Activated CD4-positive, alpha-beta T cell treated with anti-CD3 and anti-CD28 coated beads, Interleukin-2, amount 10 ng/mL, durations not matched to agents 7 days and 5 days (primary cell): ENCODE data around the gene MCTP2. TPM values are rescaled to one million over a fixed set of nuclear protein-coding genes. Genes with fewer than 3 reads are reported as not detected.

Experiments used
- CTCF ChIA-PET: fragments of 350-600 bp; sonication (Branson Sonifier 250); formaldehyde crosslinking; loops from one replicate; lab custom pipeline; 2021; ENCODE audit warnings: antibody characterized with exemption; lab: Charles Lee
- POLR2A ChIA-PET: fragments of 350-600 bp; sonication (Branson Sonifier 250); formaldehyde crosslinking; loops from one replicate; lab custom pipeline; 2021; ENCODE audit warnings: antibody characterized with exemption; lab: Charles Lee
- DNase-seq: peaks from one replicate; pipeline ENCODE4 v3.0.0-alpha.2; 2020
- H3K27ac Mint-ChIP-seq: one replicate; pipeline ENCODE4 v1.8.0; 2021; ENCODE audit warnings: mild to moderate bottlenecking, moderate library complexity, mixed read lengths
- H3K27me3 Mint-ChIP-seq: one replicate; pipeline ENCODE4 v1.8.0; 2021; ENCODE audit warnings: mixed read lengths
- H3K36me3 Mint-ChIP-seq: one replicate; pipeline ENCODE4 v1.8.0; 2021; ENCODE audit warnings: low read depth, mixed read lengths
- H3K4me1 Mint-ChIP-seq: one replicate; pipeline ENCODE4 v1.8.0; 2021; ENCODE audit warnings: mixed read lengths
- H3K4me3 Mint-ChIP-seq: one replicate; pipeline ENCODE4 v1.8.0; 2021; ENCODE audit warnings: mild to moderate bottlenecking, moderate library complexity, mixed read lengths
- H3K9me3 Mint-ChIP-seq: one replicate; pipeline ENCODE4 v1.8.0; 2021; ENCODE audit warnings: mixed read lengths
- total RNA-seq, 2 experiments: library from RNA; stranded (reverse); gene quantifications; one replicate each; pipeline ENCODE4 v1.2.3, GENCODE V29; 2021

MCTP2 gene
- total RNA-seq, 2 experiments from 2014 or later: 17.0 to 17.2 TPM

- POLR2A ChIA-PET: no interaction called here
- H3K27ac Mint-ChIP-seq: no peak overlapping the region
- CTCF ChIA-PET: no interaction called here
These were observed 63.2 kb downstream of the MCTP2 start for GRCh38 chr15:94294556-94294955.

GRCh38 chr15:94295275-94295674, 63.9 kb downstream of the MCTP2 start:
- no peak overlapping the region for H3K27ac Mint-ChIP-seq
- DNase-seq: no peak
- no peak overlapping the region for H3K4me3 Mint-ChIP-seq
- H3K36me3 Mint-ChIP-seq: peaks cover 27% of the 10 kb centered on the region
- CTCF ChIA-PET: interaction anchor here (3.7 kb wide), 1 partner anchor 8 kb away, joined by 17 read pairs; no protein-coding TSS in a partner anchor
- POLR2A ChIA-PET: no interaction called here
- H3K9me3 Mint-ChIP-seq: peaks cover 13% of the 10 kb centered on the region
- no peaks in the 10 kb centered on the region for H3K27me3 Mint-ChIP-seq
- peaks cover 59% of the 10 kb centered on the region for H3K4me1 Mint-ChIP-seq

More at GRCh38 chr15:94294556-94294955, 63.2 kb downstream of the MCTP2 start:
- peaks cover 27% of the 10 kb centered on the region for H3K36me3 Mint-ChIP-seq
- no peak overlapping the region for H3K4me3 Mint-ChIP-seq
- H3K4me1 Mint-ChIP-seq: peaks cover 57% of the 10 kb centered on the region
- no peak for DNase-seq
- H3K27me3 Mint-ChIP-seq: no peaks in the 10 kb centered on the region
- peaks cover 17% of the 10 kb centered on the region for H3K9me3 Mint-ChIP-seq

GRCh38 chr15:94296717-94297116, 65.4 kb downstream of the MCTP2 start:
- POLR2A ChIA-PET: no interaction called here
- DNase-seq: no peak
- H3K36me3 Mint-ChIP-seq: peaks cover 25% of the 10 kb centered on the region
- peaks cover 63% of the 10 kb centered on the region for H3K4me1 Mint-ChIP-seq
- no peak overlapping the region for H3K27ac Mint-ChIP-seq
- CTCF ChIA-PET: interaction anchor here (0.6 to 3.7 kb wide), 4 partner anchors 9 to 1468 kb away, joined by 3 to 17 read pairs (median 4); no protein-coding TSS in a partner anchor
- no peak overlapping the region for H3K4me3 Mint-ChIP-seq
- H3K27me3 Mint-ChIP-seq: no peaks in the 10 kb centered on the region
- H3K9me3 Mint-ChIP-seq: peaks cover 4% of the 10 kb centered on the region

- H3K4me1 Mint-ChIP-seq: peaks cover 60% of the 10 kb centered on the region
- POLR2A ChIA-PET: interaction anchor here (0.6 to 0.7 kb wide), 2 partner anchors 49 to 124 kb away, joined by 4 to 9 read pairs; no protein-coding TSS in a partner anchor
These were observed 66.2 kb downstream of the MCTP2 start for GRCh38 chr15:94297558-94297957.

GRCh38 chr15:94298364-94298763, 67.0 kb downstream of the MCTP2 start:
- no peak for DNase-seq
- Mint-ChIP-seq H3K4me3 (no peak overlapping the region), H3K27me3 (no peaks in the 10 kb centered on the region), H3K27ac (peak overlapping the region; percentile 44), H3K9me3 (peaks cover 7% of the 10 kb centered on the region), H3K36me3 (peaks cover 40% of the 10 kb centered on the region), H3K4me1 (peaks cover 59% of the 10 kb centered on the region)
- POLR2A ChIA-PET: no interaction called here
- CTCF ChIA-PET: interaction anchor here (1.6 to 3.7 kb wide), 2 partner anchors 11 to 14 kb away, joined by 4 to 17 read pairs; no protein-coding TSS in a partner anchor

More at GRCh38 chr15:94297558-94297957, 66.2 kb downstream of the MCTP2 start:
- no peaks in the 10 kb centered on the region for H3K27me3 Mint-ChIP-seq
- H3K36me3 Mint-ChIP-seq: peaks cover 33% of the 10 kb centered on the region
- H3K27ac Mint-ChIP-seq: peak overlapping the region; percentile 44
- CTCF ChIA-PET: interaction anchor here (0.7 to 3.7 kb wide), 3 partner anchors 10 to 13 kb away, joined by 4 to 17 read pairs (median 4); no protein-coding TSS in a partner anchor
- DNase-seq: no peak
- peaks cover 3% of the 10 kb centered on the region for H3K9me3 Mint-ChIP-seq
- peak overlapping the region; percentile 13 for H3K4me3 Mint-ChIP-seq

GRCh38 chr15:94300612-94301011, 69.3 kb downstream of the MCTP2 start:
- no peak for DNase-seq
- no peak overlapping the region for H3K27ac Mint-ChIP-seq
- H3K27me3 Mint-ChIP-seq: no peaks in the 10 kb centered on the region
- H3K36me3 Mint-ChIP-seq: peaks cover 57% of the 10 kb centered on the region
- CTCF ChIA-PET: interaction anchor here (0.6 to 1.3 kb wide), 3 partner anchors 14 to 1517 kb away, joined by 3 to 9 read pairs (median 3); no protein-coding TSS in a partner anchor
- POLR2A ChIA-PET: no interaction called here
- H3K4me1 Mint-ChIP-seq: peaks cover 62% of the 10 kb centered on the region
- no peak overlapping the region for H3K4me3 Mint-ChIP-seq
- peaks cover 20% of the 10 kb centered on the region for H3K9me3 Mint-ChIP-seq

- no peaks in the 10 kb centered on the region for H3K27me3 Mint-ChIP-seq
- H3K4me1 Mint-ChIP-seq: peaks cover 47% of the 10 kb centered on the region
- H3K4me3 Mint-ChIP-seq: no peak overlapping the region
- peak overlapping the region; percentile 77 for H3K27ac Mint-ChIP-seq
- POLR2A ChIA-PET: no interaction called here
- DNase-seq: peak; percentile 52
- H3K9me3 Mint-ChIP-seq: peaks cover 20% of the 10 kb centered on the region
- H3K36me3 Mint-ChIP-seq: peaks cover 62% of the 10 kb centered on the region
- CTCF ChIA-PET: interaction anchor here (0.8 to 2.9 kb wide), 3 partner anchors 14 to 19 kb away, joined by 4 to 12 read pairs (median 5); no protein-coding TSS in a partner anchor
These were observed 73.8 kb downstream of the MCTP2 start for GRCh38 chr15:94305133-94305532.

- Mint-ChIP-seq H3K4me1 (peaks cover 46% of the 10 kb centered on the region), H3K27me3 (no peaks in the 10 kb centered on the region), H3K9me3 (peaks cover 20% of the 10 kb centered on the region), H3K27ac (peak overlapping the region; percentile 38), H3K36me3 (peaks cover 57% of the 10 kb centered on the region), H3K4me3 (no peak overlapping the region)
- CTCF ChIA-PET: interaction anchor here (0.7 to 2.9 kb wide), 8 partner anchors 14 to 141 kb away, joined by 3 to 12 read pairs (median 4); partner anchors contain the start of gene MCTP2
- POLR2A ChIA-PET: interaction anchor here (0.7 to 1.4 kb wide), 3 partner anchors 19 to 77 kb away, joined by 3 to 4 read pairs (median 3); no protein-coding TSS in a partner anchor
- no peak for DNase-seq
These were observed 75.6 kb downstream of the MCTP2 start for GRCh38 chr15:94306700-94307650.

GRCh38 chr15:94312946-94313345, 81.6 kb downstream of the MCTP2 start:
- POLR2A ChIA-PET: no interaction called here
- Mint-ChIP-seq H3K9me3 (no peaks in the 10 kb centered on the region), H3K27me3 (no peaks in the 10 kb centered on the region), H3K36me3 (peaks cover 16% of the 10 kb centered on the region), H3K4me1 (peaks cover 6% of the 10 kb centered on the region), H3K4me3 (no peak overlapping the region), H3K27ac (no peak overlapping the region)
- no peak for DNase-seq
- CTCF ChIA-PET: interaction anchor here (1.0 to 1.8 kb wide), 4 partner anchors 10 to 149 kb away, joined by 3 to 5 read pairs (median 4); no protein-coding TSS in a partner anchor

- H3K4me3 Mint-ChIP-seq: no peak overlapping the region
- H3K36me3 Mint-ChIP-seq: peaks cover 20% of the 10 kb centered on the region
- ChIA-PET CTCF (no interaction called here), POLR2A (no interaction called here)
- no peak for DNase-seq
- no peaks in the 10 kb centered on the region for H3K27me3 Mint-ChIP-seq
- no peak overlapping the region for H3K27ac Mint-ChIP-seq
- no peaks in the 10 kb centered on the region for H3K9me3 Mint-ChIP-seq
- H3K4me1 Mint-ChIP-seq: peaks cover 4% of the 10 kb centered on the region
These were observed 83.3 kb downstream of the MCTP2 start for GRCh38 chr15:94314639-94315038.

GRCh38 chr15:94317211-94317610, 85.8 kb downstream of the MCTP2 start:
- Mint-ChIP-seq H3K27me3 (no peaks in the 10 kb centered on the region), H3K27ac (peak overlapping the region; percentile 10), H3K4me3 (no peak overlapping the region), H3K36me3 (peaks cover 23% of the 10 kb centered on the region), H3K9me3 (no peaks in the 10 kb centered on the region), H3K4me1 (no peaks in the 10 kb centered on the region)
- POLR2A ChIA-PET: no interaction called here
- CTCF ChIA-PET: interaction anchor here (1.9 kb wide), 1 partner anchor 153 kb away, joined by 5 read pairs; no protein-coding TSS in a partner anchor
- DNase-seq: no peak

- H3K27ac Mint-ChIP-seq: no peak overlapping the region
- POLR2A ChIA-PET: no interaction called here
- no peaks in the 10 kb centered on the region for H3K27me3 Mint-ChIP-seq
- peaks cover 23% of the 10 kb centered on the region for H3K36me3 Mint-ChIP-seq
- CTCF ChIA-PET: interaction anchor here (0.7 to 5.8 kb wide), 4 partner anchors 12 to 158 kb away, joined by 3 to 59 read pairs (median 14); no protein-coding TSS in a partner anchor
- peaks cover 20% of the 10 kb centered on the region for H3K4me1 Mint-ChIP-seq
- no peaks in the 10 kb centered on the region for H3K9me3 Mint-ChIP-seq
- H3K4me3 Mint-ChIP-seq: no peak overlapping the region
- DNase-seq: no peak
These were observed 90.8 kb downstream of the MCTP2 start for GRCh38 chr15:94322141-94322540.
